MM.1S (cell line): ENCODE results near the gene PSG11.

Source experiments
- DNase-seq: peaks from one replicate; pipeline ENCODE4 v3.0.0-alpha.2; 2015
- H2AFZ ChIP-seq: fragments of 300-600 bp; sonication (generic); 2 replicates; pipeline ENCODE4 v1.6.0; 2016; ENCODE audit warnings: antibody characterized with exemption, low read length
- H3F3A ChIP-seq: fragments of 300-600 bp; sonication (generic); 2 replicates; pipeline ENCODE4 v1.6.1; 2016; ENCODE audit warnings: mild to moderate bottlenecking, antibody characterized with exemption, low read length, moderate library complexity, mixed read lengths; ENCODE audit not compliant: insufficient read depth
- H3K27ac ChIP-seq: fragments of 300-600 bp; sonication (generic); 2 replicates; pipeline ENCODE4 v1.5.1; 2016; ENCODE audit warnings: mild to moderate bottlenecking, low read length
- H3K27me3 ChIP-seq: fragments of 300-600 bp; sonication (generic); replicated peaks from 2 replicates; pipeline ENCODE4 v1.6.0; 2016; ENCODE audit warnings: low read length; ENCODE audit not compliant: insufficient read depth
- H3K36me3 ChIP-seq: fragments of 300-600 bp; sonication (generic); replicated peaks from 2 replicates; pipeline ENCODE4 v1.6.1; 2016; ENCODE audit warnings: mild to moderate bottlenecking, low read length, mixed read lengths; ENCODE audit not compliant: insufficient read depth
- H3K4me1 ChIP-seq: fragments of 300-600 bp; sonication (generic); 2 replicates; pipeline ENCODE4 v1.6.1; 2016; ENCODE audit warnings: low read length, mixed read lengths
- H3K4me2 ChIP-seq: fragments of 300-600 bp; sonication (generic); 2 replicates; pipeline ENCODE4 v1.6.0; 2016; ENCODE audit warnings: low read depth, low read length
- H3K4me3 ChIP-seq: fragments of 300-600 bp; sonication (generic); 2 replicates; pipeline ENCODE4 v1.5.1; 2016; ENCODE audit warnings: low read length, mixed read lengths
- H3K79me2 ChIP-seq: fragments of 300-600 bp; sonication (generic); 2 replicates; pipeline ENCODE4 v1.6.1; 2016; ENCODE audit warnings: mixed run types, low read length, mixed read lengths
- H3K9ac ChIP-seq: fragments of 300-600 bp; sonication (generic); 2 replicates; pipeline ENCODE4 v1.6.1; 2016; ENCODE audit warnings: low read length, mixed read lengths
- H3K9me2 ChIP-seq: fragments of 300-600 bp; sonication (generic); replicated peaks from 2 replicates; pipeline ENCODE4 v1.6.1; 2016; ENCODE audit warnings: mild to moderate bottlenecking, low read length, mixed read lengths; ENCODE audit not compliant: insufficient read depth
- H3K9me3 ChIP-seq: fragments of 300-600 bp; sonication (generic); replicated peaks from 2 replicates; pipeline ENCODE4 v1.6.1; 2016; ENCODE audit warnings: mild to moderate bottlenecking, low read length, mixed read lengths; ENCODE audit not compliant: insufficient read depth
- H4K20me1 ChIP-seq: fragments of 300-600 bp; sonication (generic); 2 replicates; pipeline ENCODE4 v1.6.1; 2016; ENCODE audit warnings: mild to moderate bottlenecking, low read length, moderate library complexity, mixed read lengths; ENCODE audit not compliant: insufficient read depth
- EZH2 ChIP-seq: fragments of 300-600 bp; sonication (generic); optimal IDR thresholded peaks from 2 replicates; pipeline ENCODE3; 2017; ENCODE audit warnings: low read depth, mild to moderate bottlenecking, antibody characterized with exemption, low read length, mixed read lengths
- EZH2phosphoT487 ChIP-seq: fragments of 300-600 bp; sonication (generic); IDR thresholded peaks from 2 replicates; pipeline ENCODE4 v1.6.1; 2018; ENCODE audit warnings: antibody characterized with exemption, low read length
- TF ChIP-seq, protein P1 (sequence below): fragments of 300-600 bp; sonication (generic); IDR thresholded peaks from 2 replicates; pipeline ENCODE4 v1.5.1; 2016; ENCODE audit warnings: antibody characterized with exemption, low read length, mixed read lengths

The PSG11 gene

DNA sequence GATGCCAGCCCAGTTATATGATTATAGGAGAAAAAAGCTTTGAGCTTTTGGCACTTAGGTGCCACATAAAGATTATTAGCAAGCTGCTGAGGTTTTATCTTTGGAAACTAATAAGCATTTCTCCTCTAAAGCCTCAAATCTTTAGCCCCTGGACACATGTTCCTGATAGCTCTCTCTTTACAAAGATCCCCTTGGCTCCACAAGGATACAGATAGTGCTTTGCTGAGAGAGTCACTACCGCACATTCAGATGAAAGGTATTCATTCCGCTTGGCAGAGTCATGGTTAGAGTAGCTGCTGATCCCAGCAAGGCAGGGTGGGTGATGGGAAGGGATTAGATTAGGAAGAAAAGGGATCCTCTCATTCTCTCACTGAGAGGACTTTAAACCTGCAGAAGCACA is 61.1 kb downstream of the PSG11 start:
- Histone ChIP-seq H3K4me2 (no peak overlapping the region), H3K36me3 (no peaks in the 10 kb centered on the region), H3K9ac (no peak overlapping the region), H2AFZ (no peak overlapping the region), H3K79me2 (no peaks in the 10 kb centered on the region), H3K9me3 (no peaks in the 10 kb centered on the region), H3K9me2 (no peaks in the 10 kb centered on the region), H3K4me1 (no peaks in the 10 kb centered on the region), H3K27me3 (no peaks in the 10 kb centered on the region), H3K27ac (no peak overlapping the region), H3K4me3 (no peak overlapping the region), H3F3A (no peaks in the 10 kb centered on the region), H4K20me1 (no peaks in the 10 kb centered on the region)
- no peak for DNase-seq
- TF ChIP-seq, protein P1, sequence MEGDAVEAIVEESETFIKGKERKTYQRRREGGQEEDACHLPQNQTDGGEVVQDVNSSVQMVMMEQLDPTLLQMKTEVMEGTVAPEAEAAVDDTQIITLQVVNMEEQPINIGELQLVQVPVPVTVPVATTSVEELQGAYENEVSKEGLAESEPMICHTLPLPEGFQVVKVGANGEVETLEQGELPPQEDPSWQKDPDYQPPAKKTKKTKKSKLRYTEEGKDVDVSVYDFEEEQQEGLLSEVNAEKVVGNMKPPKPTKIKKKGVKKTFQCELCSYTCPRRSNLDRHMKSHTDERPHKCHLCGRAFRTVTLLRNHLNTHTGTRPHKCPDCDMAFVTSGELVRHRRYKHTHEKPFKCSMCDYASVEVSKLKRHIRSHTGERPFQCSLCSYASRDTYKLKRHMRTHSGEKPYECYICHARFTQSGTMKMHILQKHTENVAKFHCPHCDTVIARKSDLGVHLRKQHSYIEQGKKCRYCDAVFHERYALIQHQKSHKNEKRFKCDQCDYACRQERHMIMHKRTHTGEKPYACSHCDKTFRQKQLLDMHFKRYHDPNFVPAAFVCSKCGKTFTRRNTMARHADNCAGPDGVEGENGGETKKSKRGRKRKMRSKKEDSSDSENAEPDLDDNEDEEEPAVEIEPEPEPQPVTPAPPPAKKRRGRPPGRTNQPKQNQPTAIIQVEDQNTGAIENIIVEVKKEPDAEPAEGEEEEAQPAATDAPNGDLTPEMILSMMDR, result no peak
- no peak for TF ChIP-seq EZH2phosphoT487
- TF ChIP-seq EZH2, result no peak

DNA sequence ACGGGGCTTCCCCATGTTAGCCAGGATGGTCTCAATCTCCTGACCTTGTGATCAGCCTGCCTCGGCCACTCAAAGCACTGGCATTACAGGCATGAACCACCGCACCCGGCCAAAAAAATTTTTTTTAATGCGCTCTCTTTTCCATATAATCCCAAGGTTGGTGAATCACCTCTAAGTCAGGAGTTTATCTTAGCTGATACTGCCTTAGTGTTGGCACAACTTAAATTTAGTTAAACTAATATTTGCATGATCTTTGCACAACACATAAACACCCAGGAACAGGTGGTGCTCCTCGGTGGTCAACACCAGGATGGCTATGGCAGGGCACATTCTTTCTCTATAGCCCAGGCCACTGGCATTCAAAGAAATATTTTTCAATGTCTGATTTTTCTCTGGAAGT is 65.2 kb downstream of the PSG11 start:
- Histone ChIP-seq H3K9me3 (no peaks in the 10 kb centered on the region), H4K20me1 (no peaks in the 10 kb centered on the region), H3F3A (no peaks in the 10 kb centered on the region), H3K9ac (no peak overlapping the region), H3K4me2 (no peak overlapping the region), H3K4me3 (no peak overlapping the region), H3K27me3 (no peaks in the 10 kb centered on the region), H2AFZ (no peak overlapping the region), H3K79me2 (no peaks in the 10 kb centered on the region), H3K27ac (no peak overlapping the region), H3K4me1 (no peaks in the 10 kb centered on the region), H3K36me3 (no peaks in the 10 kb centered on the region), H3K9me2 (no peaks in the 10 kb centered on the region)
- DNase-seq, result no peak
- TF ChIP-seq EZH2phosphoT487 (no peak), EZH2 (no peak)
- TF ChIP-seq, protein P1, result no peak
